Gastroesophageal sphincter (tissue), 4 donors: ENCODE results near the gene RAB6C. TPM values are rescaled to one million over a fixed set of nuclear protein-coding genes. Genes with fewer than 3 reads are reported as not detected.
"Not testable (repeated sequence)": the region's sequence is repeated elsewhere in the genome, so short reads cannot be mapped to it uniquely, and the experiment has no call there.

Experiments
- ATAC-seq: fragments of 150-250 bp; one replicate; pipeline ENCODE4 v1.9.1; 2016; ENCODE audit warnings: mild to moderate bottlenecking, moderate library complexity
- H3K27ac ChIP-seq, 4 donors: fragments of 200-600 bp; sonication (generic) in 3 of 4; 1 replicate in 3 of 4; 2 replicates in 1 of 4; pipeline ENCODE4 v1.5.1; 2016 to 2019
- H3K27me3 ChIP-seq: fragments of 200-600 bp; sonication (generic); one replicate; pipeline ENCODE4 v1.5.1; 2019
- H3K36me3 ChIP-seq, 2 donors: fragments of 200-600 bp; sonication (generic); one replicate each; pipeline ENCODE4 v1.5.1; 2019; ENCODE audit warnings: control low read depth in 1 of 2
- H3K4me1 ChIP-seq, 3 donors: fragments of 200-600 bp; sonication (generic); 1 replicate in 2 of 3; 2 replicates in 1 of 3; pipeline ENCODE4 v1.5.1; 2016 to 2019; ENCODE audit warnings: control low read depth in 2 of 3
- H3K4me3 ChIP-seq, 2 donors: fragments of 200-600 bp; sonication (generic); one replicate each; pipeline ENCODE4 v1.5.1; 2019; ENCODE audit warnings: mild to moderate bottlenecking in 1 of 2, moderate library complexity in 1 of 2
- H3K9me3 ChIP-seq, 3 donors: fragments of 200-600 bp; sonication (generic); one replicate each; pipeline ENCODE4 v1.5.1; 2017 to 2019; ENCODE audit warnings: control low read depth in 2 of 3
- POLR2A ChIP-seq, 2 donors: fragments of 450-650 bp; IDR thresholded peaks; one replicate each; pipeline ENCODE4 v1.6.1; 2017; ENCODE audit warnings: antibody characterized with exemption in 2 of 2, mild to moderate bottlenecking in 2 of 2, moderate library complexity in 1 of 2
- POLR2AphosphoS5 ChIP-seq: sonication (generic); formaldehyde crosslinking; IDR thresholded peaks from one replicate; pipeline ENCODE4 v1.6.1; 2017; ENCODE audit warnings: antibody characterized with exemption
- WGBS, 2 donors: methylation state at CpG; one replicate each; pipeline ENCODE4 v1.1.5; 2018; ENCODE audit warnings: low coverage in 1 of 2; 5-methylcytosine and 5-hydroxymethylcytosine counted together
- total RNA-seq, 4 donors: library from RNA; depleted of rRNA; stranded (reverse); fragments of >200 nt; gene quantifications; one replicate each; pipeline ENCODE4 v1.1.0, GENCODE V29; 2016

Gene RAB6C
- total RNA-seq, 4 donors from 2014 or later = 0.42 to 1.9 (median 0.46) TPM; not detected in 1

DNA sequence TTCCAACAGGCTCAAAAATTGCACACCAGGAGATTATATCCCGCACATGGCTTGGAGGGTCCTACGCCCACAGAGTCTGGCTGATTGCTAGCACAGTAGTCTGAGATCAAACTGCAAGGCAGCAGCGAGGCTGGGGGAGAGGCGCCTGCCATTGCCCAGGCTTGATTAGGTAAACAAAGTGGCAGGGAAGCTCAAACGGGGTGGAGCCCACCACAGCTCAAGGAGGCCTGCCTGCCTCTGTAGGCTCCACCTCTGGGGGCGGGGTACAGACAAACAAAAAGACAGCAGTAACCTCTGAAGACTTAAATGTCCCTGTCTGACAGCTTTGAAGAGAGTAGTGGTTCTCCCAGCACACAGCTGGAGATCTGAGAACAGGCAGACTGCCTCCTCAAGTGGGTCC lies 19.3 kb downstream of the RAB6C start:
- 90% methylated on average over 2 of the region's 6 CpGs; no CpG with 5 or more reads in 1 of the 2 donors for WGBS, 2 donors
- H3K36me3 ChIP-seq, H3K9me3 ChIP-seq, H3K27me3 ChIP-seq, ATAC-seq, H3K27ac ChIP-seq, H3K4me1 ChIP-seq, H3K4me3 ChIP-seq: not testable (repeated sequence)

DNA sequence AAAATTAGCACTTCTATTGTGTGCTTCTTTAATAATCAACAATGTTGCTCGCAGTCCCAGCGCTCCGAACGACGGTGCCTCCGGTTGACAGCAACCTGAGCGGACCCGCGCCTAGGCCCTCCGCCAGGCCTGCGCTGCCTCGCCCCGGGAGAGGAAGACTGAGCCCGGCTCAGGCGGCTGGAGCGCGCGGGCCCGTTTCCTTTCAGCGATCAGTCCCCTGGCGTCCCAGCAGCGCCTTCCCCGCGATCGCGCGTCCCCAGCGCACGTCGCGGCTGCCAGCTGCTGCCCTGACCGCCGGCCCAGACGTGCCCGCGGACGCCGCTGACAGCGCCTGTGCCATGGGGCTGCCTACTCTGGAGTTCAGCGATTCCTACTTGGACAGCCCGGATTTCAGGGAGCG lies 26.4 kb downstream of the RAB6C start:
- WGBS, 2 donors = 13% methylated on average over 11 of the region's 42 CpGs; no CpG with 5 or more reads in 1 of the 2 donors
- not testable (repeated sequence) for H3K27me3 ChIP-seq

GRCh38 chr2:130016701-130017100 lies 37.2 kb downstream of the RAB6C start:
- not testable (repeated sequence) for H3K27ac ChIP-seq, H3K9me3 ChIP-seq, H3K4me1 ChIP-seq, H3K27me3 ChIP-seq, ATAC-seq, H3K4me3 ChIP-seq, H3K36me3 ChIP-seq
- WGBS, 2 donors = 64 to 80% methylated on average over 3 to 5 of the region's 5 CpGs

More for the DNA sequence above, 26.4 kb downstream of the RAB6C start:
- H3K36me3 ChIP-seq, H3K4me1 ChIP-seq, H3K9me3 ChIP-seq: not testable (repeated sequence)
- peak; percentile 57 for ATAC-seq
- H3K27ac ChIP-seq = peak overlapping the region in 2 of 4 donors; percentile 17 to 59
- peak overlapping the region in 1 of 2 donors; percentile 30 for H3K4me3 ChIP-seq

- H3K27ac ChIP-seq = no peak overlapping the region
- H3K4me1 ChIP-seq = no peaks in the 10 kb centered on the region
- TF ChIP-seq POLR2AphosphoS5 (no peak), POLR2A (IDR thresholded peaks at IDR 0.05) (no peak)
- ATAC-seq = no peak
- H3K9me3 ChIP-seq = no peaks in the 10 kb centered on the region
- no peaks in the 10 kb centered on the region for H3K27me3 ChIP-seq
- 68 to 72% methylated on average over 2 of the region's 2 CpGs for WGBS, 2 donors
- no peak overlapping the region for H3K4me3 ChIP-seq
- no peaks in the 10 kb centered on the region for H3K36me3 ChIP-seq
These were observed 39.9 kb downstream of the RAB6C start for GRCh38 chr2:130019402-130019801.

GRCh38 chr2:130020069-130020468 lies 40.6 kb downstream of the RAB6C start:
- H3K4me1 ChIP-seq, H3K27me3 ChIP-seq, H3K36me3 ChIP-seq, H3K9me3 ChIP-seq, H3K27ac ChIP-seq, ATAC-seq, H3K4me3 ChIP-seq: not testable (repeated sequence)
- WGBS, 2 donors = 27 to 31% methylated on average over 1 of the region's 1 CpG

GRCh38 chr2:130025931-130026330 lies 46.5 kb downstream of the RAB6C start:
- H3K27me3 ChIP-seq, ATAC-seq, H3K36me3 ChIP-seq, H3K4me1 ChIP-seq, H3K9me3 ChIP-seq, H3K4me3 ChIP-seq, H3K27ac ChIP-seq: not testable (repeated sequence)
- 33 to 69% methylated on average over 1 of the region's 1 CpG for whole genome bisulfite sequencing, 2 donors

Other genes with a start within 250 kb of the RAB6C start
- not detected for gene POTEF, start 149.6 kb downstream of the RAB6C start, total RNA-seq
- gene CCDC74B, start 165.4 kb downstream of the RAB6C start, total RNA-seq = 1 to 10 TPM; 2.0 to 5.1 (median 4.3) TPM
- gene SMPD4, start 201.9 kb downstream of the RAB6C start, total RNA-seq = 10 to 100 TPM; 27.7 to 50.0 (median 37.0) TPM
- 100 to 1,000 TPM; 144 to 174 (median 154) TPM for gene MZT2B, start 202.6 kb downstream of the RAB6C start, total RNA-seq
- not detected for gene TUBA3E, start 218.8 kb downstream of the RAB6C start, total RNA-seq